ENCODE data around the gene OMA1. TPM values are rescaled to one million over a fixed set of nuclear protein-coding genes. Genes with fewer than 3 reads are reported as not detected.
A peak's percentile ranks its signal among the peaks of the same experiment; 100 is the strongest.

Gene OMA1
- polyA plus RNA-seq, 3 donors: 11.2 to 24.5 (median 15.3) TPM

DNA sequence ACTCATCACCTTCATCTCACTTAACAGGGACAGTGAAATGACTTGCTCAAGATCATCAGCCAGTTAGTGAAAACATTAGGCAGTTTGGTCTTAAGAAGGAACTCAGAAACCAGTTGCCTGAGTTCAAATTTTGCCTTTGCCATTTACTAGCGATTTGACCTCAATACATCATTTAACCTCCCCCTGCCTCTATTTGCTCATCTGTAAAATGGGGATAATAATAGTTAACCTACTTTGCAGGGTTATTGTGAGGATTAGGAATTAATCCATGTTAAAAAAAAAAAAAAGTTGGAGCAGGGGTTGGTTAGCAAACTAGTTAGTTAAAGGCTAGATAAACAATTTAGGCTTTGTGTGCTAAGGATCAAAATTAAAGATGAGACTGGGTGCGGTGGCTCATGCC lies 41.1 kb upstream of the OMA1 start:
- peaks cover 2 to 4% (median 3%) of the 10 kb centered on the region in 3 donors for H3K27me3 Mint-ChIP-seq (ENCODE audit: low read depth in 3 of 3)

DNA sequence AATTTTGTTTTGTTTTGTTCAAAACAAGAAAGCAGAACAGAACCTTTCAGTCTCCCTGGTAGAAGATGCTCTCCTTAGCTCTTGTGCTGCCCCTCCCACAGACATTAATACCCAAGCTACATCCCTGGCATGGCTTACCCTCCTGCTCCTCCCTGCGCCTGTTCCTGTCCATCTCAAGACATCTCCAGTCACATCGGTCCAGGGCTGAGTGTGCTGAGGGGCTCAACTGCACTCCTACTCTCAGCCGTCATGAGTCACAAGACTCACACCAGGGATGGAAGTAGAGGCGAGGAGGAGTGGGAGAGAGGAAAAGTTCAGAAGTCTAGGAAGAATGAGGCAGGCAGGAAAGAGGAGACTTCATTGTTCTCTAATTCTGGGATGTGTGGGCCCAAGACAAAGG lies 39.7 kb upstream of the OMA1 start:
- TF ChIP-seq, protein P1, sequence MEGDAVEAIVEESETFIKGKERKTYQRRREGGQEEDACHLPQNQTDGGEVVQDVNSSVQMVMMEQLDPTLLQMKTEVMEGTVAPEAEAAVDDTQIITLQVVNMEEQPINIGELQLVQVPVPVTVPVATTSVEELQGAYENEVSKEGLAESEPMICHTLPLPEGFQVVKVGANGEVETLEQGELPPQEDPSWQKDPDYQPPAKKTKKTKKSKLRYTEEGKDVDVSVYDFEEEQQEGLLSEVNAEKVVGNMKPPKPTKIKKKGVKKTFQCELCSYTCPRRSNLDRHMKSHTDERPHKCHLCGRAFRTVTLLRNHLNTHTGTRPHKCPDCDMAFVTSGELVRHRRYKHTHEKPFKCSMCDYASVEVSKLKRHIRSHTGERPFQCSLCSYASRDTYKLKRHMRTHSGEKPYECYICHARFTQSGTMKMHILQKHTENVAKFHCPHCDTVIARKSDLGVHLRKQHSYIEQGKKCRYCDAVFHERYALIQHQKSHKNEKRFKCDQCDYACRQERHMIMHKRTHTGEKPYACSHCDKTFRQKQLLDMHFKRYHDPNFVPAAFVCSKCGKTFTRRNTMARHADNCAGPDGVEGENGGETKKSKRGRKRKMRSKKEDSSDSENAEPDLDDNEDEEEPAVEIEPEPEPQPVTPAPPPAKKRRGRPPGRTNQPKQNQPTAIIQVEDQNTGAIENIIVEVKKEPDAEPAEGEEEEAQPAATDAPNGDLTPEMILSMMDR (IDR thresholded peaks at IDR 0.05): no peak
- H3K79me2 ChIP-seq (ENCODE audit: insufficient read depth, low read length): peaks cover 41% of the 10 kb centered on the region
- Mint-ChIP-seq H3K9me3 (no peaks in the 10 kb centered on the region), H3K4me3 (peak overlapping the region in 1 of 2 donors; percentile 59), H3K4me1 (peaks cover 23% of the 10 kb centered on the region), H3K36me3 (no peaks in the 10 kb centered on the region), H3K27me3 (ENCODE audit: low read depth in 3 of 3) (peaks cover 2 to 7% (median 4%) of the 10 kb centered on the region in 3 donors), H3K27ac (no peak overlapping the region)
- intact Hi-C loops (cut with micrococcal nuclease): no loop called here
- H3K36me3 ChIP-seq (replicated peaks in 1 of 2; ENCODE audit: control insufficient read depth in 1 of 2, insufficient read depth in 2 of 2, low read length in 2 of 2): no peaks in the 10 kb centered on the region
- no peaks in the 10 kb centered on the region for H3K27me3 ChIP-seq (ENCODE audit: control insufficient read depth in 2 of 2, insufficient read depth in 2 of 2, low read length in 2 of 2)
- no peaks in the 10 kb centered on the region for H3K9me3 ChIP-seq (replicated peaks in 1 of 2; ENCODE audit: control insufficient read depth in 1 of 2, insufficient read depth in 1 of 2, low read length in 2 of 2)
- no peak for DNase-seq
- no peak overlapping the region for H3K4me3 ChIP-seq (replicated peaks in 1 of 3; ENCODE audit: low read depth in 2 of 3, low read length in 3 of 3)
- no peaks in the 10 kb centered on the region for H4K20me1 ChIP-seq (ENCODE audit: insufficient read depth, low read length)
- peaks cover 21 to 34% of the 10 kb centered on the region in 2 donors for H3K4me1 ChIP-seq (ENCODE audit: control insufficient read depth in 1 of 2, insufficient read depth in 2 of 2, low read length in 2 of 2)
- no peak overlapping the region for H2AFZ ChIP-seq (ENCODE audit: insufficient read depth, low read depth, low read length, poor library complexity, severe bottlenecking)
- 94% methylated on average over 2 of the region's 4 CpGs for WGBS (ENCODE audit: insufficient coverage)
- no peak overlapping the region for H3K27ac ChIP-seq (ENCODE audit: low read depth in 1 of 2, low read length in 2 of 2)
- no peak overlapping the region for H3K4me2 ChIP-seq (replicated peaks; ENCODE audit: extremely low read depth, low read length, poor library complexity, severe bottlenecking)
- no peak overlapping the region for H3K9ac ChIP-seq (ENCODE audit: insufficient read depth, low read length, poor library complexity, severe bottlenecking)

More for the DNA sequence above, 41.1 kb upstream of the OMA1 start:
- TF ChIP-seq, protein P1 (IDR thresholded peaks at IDR 0.05): no peak
- no peaks in the 10 kb centered on the region for H3K9me3 Mint-ChIP-seq
- Histone ChIP-seq H3K79me2 (ENCODE audit: insufficient read depth, low read length) (peaks cover 34% of the 10 kb centered on the region), H3K4me3 (replicated peaks in 1 of 3; ENCODE audit: low read depth in 2 of 3, low read length in 3 of 3) (no peak overlapping the region), H3K9ac (ENCODE audit: insufficient read depth, low read length, poor library complexity, severe bottlenecking) (no peak overlapping the region), H3K4me1 (ENCODE audit: control insufficient read depth in 1 of 2, insufficient read depth in 2 of 2, low read length in 2 of 2) (peaks cover 21 to 34% of the 10 kb centered on the region in 2 donors), H3K9me3 (replicated peaks in 1 of 2; ENCODE audit: control insufficient read depth in 1 of 2, insufficient read depth in 1 of 2, low read length in 2 of 2) (no peaks in the 10 kb centered on the region), H2AFZ (ENCODE audit: insufficient read depth, low read depth, low read length, poor library complexity, severe bottlenecking) (no peak overlapping the region), H3K27me3 (ENCODE audit: control insufficient read depth in 2 of 2, insufficient read depth in 2 of 2, low read length in 2 of 2) (no peaks in the 10 kb centered on the region), H3K4me2 (replicated peaks; ENCODE audit: extremely low read depth, low read length, poor library complexity, severe bottlenecking) (no peak overlapping the region), H4K20me1 (ENCODE audit: insufficient read depth, low read length) (no peaks in the 10 kb centered on the region), H3K36me3 (replicated peaks in 1 of 2; ENCODE audit: control insufficient read depth in 1 of 2, insufficient read depth in 2 of 2, low read length in 2 of 2) (no peaks in the 10 kb centered on the region), H3K27ac (ENCODE audit: low read depth in 1 of 2, low read length in 2 of 2) (no peak overlapping the region)
- no peaks in the 10 kb centered on the region for H3K36me3 Mint-ChIP-seq
- no peak for DNase-seq
- intact Hi-C loops (cut with micrococcal nuclease): no loop called here
- no peak overlapping the region for H3K4me3 Mint-ChIP-seq
- peaks cover 23% of the 10 kb centered on the region for H3K4me1 Mint-ChIP-seq
- WGBS (ENCODE audit: insufficient coverage): no CpG with 5 or more reads among the region's 2 CpGs
- no peak overlapping the region for H3K27ac Mint-ChIP-seq
